ENCODE results near the gene CROCC2.

DNA sequence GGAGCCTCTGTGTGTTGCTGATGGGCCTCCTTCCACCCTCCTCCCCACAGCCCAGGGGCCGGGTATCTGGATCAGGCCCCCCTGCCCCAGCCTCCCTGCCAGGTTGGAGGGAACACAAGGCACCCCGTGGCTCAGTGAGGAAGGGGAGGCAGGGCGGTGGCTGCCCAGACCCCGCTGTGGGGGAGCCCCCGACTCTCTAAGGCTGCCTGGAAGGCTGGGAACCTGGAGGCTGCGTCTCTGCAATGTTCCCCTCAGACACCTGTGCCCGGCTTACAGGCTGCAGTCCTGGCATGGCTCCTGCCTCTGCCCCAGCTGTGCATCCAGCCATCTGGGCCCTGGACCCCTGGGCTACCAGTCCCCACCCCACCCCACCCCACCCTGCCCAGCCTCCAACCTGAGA, 9.7 kb upstream of the CROCC2 start:
- TF ChIP-seq POLR2A (IDR thresholded peaks at IDR 0.05) (no peak), CTCF (IDR thresholded peaks at IDR 0.05) (no peak)
